H1 (cell line): ENCODE results near the gene POU6F2. TPM values are rescaled to one million over a fixed set of nuclear protein-coding genes. Genes with fewer than 3 reads are reported as not detected.

Experiments used
- CHD1 ChIP-seq: IDR thresholded peaks from 2 replicates; pipeline ENCODE4 v1.6.1; 2012; ENCODE audit warnings: low read depth, low read length, improper control_type of control experiment
- CTBP2 ChIP-seq: IDR thresholded peaks from 2 replicates; pipeline ENCODE4 v1.7.0; 2011; ENCODE audit warnings: borderline replicate concordance, mild to moderate bottlenecking, moderate library complexity, mixed read lengths, low read length; ENCODE audit not compliant: insufficient read depth, insufficient read length
- EP300 ChIP-seq, 2 experiments: IDR thresholded peaks; 1 replicate in 1 of 2; 2 replicates in 1 of 2; pipeline ENCODE4 v1.6.1; 2011 to 2012; ENCODE audit warnings: low read depth in 2 of 2, low read length in 2 of 2, mild to moderate bottlenecking in 2 of 2, borderline replicate concordance in 1 of 2, inconsistent platforms in 1 of 2, moderate library complexity in 1 of 2
- FOSL1 ChIP-seq: IDR thresholded peaks from 2 replicates; pipeline ENCODE4 v1.6.1; 2011; ENCODE audit warnings: mild to moderate bottlenecking, low read depth, low read length, moderate library complexity; ENCODE audit not compliant: insufficient read depth
- TBP ChIP-seq: IDR thresholded peaks from 2 replicates; pipeline ENCODE4 v1.6.1; 2011; ENCODE audit warnings: low read depth, low read length, improper control_type of control experiment
- TEAD4 ChIP-seq: IDR thresholded peaks from 2 replicates; pipeline ENCODE4 v1.6.1; 2012; ENCODE audit warnings: low read depth, low read length, inconsistent platforms, mixed read lengths
- polyA plus RNA-seq, 7 experiments: library from polyadenylated mRNA; depleted of rRNA in 3 of 7; stranded (reverse) in 5 of 7; unstranded in 2 of 7; fragments of >200 nt in 5 of 7; fragments of 200-250 nt in 2 of 7; gene quantifications; 1 replicate in 5 of 7; 2 replicates in 1 of 7; 4 replicates in 1 of 7; pipeline versions ENCODE4 v1.2.1 to v1.2.3, GENCODE V29; 2011 to 2013; ENCODE audit warnings: missing spikeins in 2 of 7, mixed read lengths in 2 of 7
- total RNA-seq: library from RNA; stranded (reverse); fragmentation: NEBNext Ultra II Directional; extraction: Animal tissue kit (Norgen Biotek cat#: 25700); gene quantifications from 2 replicates; pipeline ENCODE4 v1.2.1, GENCODE V29; 2021

POU6F2 gene
- total and polyA plus RNA-seq, 2 of the 8 experiments (the other 6 are each of a cell fraction or from before 2014, with no cell fraction given): 1.1 to 2.0 TPM

DNA sequence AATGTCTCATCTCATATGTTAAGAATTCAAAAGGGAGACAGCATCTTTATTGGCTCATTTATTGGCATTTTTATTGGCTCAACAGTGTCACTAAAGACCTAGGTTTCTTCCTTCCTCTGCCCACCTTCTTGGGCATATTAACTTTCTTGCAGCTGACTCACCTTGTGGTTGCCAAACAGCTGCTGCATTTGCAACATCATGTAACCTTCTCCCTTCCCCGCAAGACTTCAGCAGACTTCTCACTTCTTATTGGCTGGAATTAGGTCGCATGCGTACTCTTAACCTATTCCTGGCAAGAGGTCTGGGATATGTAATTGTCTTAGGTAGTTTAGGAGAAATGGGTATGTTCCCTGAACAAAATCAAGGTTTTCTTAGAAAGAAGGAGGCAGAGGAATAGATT lies 263.2 kb downstream of the POU6F2 start (continued):
- TF ChIP-seq TEAD4 (no peak), CHD1 (no peak), TBP (no peak), FOSL1 (no peak), CTBP2 (no peak), EP300 (IDR thresholded peaks at IDR 0.05; ENCODE audit: borderline replicate concordance in 1 of 2, low read depth in 2 of 2, low read length in 2 of 2) (no peak)
